Fibroblast of lung (primary cell): ENCODE results near the gene ERCC6L2. TPM values are rescaled to one million over a fixed set of nuclear protein-coding genes. Genes with fewer than 3 reads are reported as not detected.

Experiments
- DNase-seq, 2 donors: peaks; one replicate each; pipeline versions ENCODE4 v3.0.0 to v3.0.0-alpha.2; 2010; ENCODE audit warnings: low read depth in 2 of 2
- H2AFZ ChIP-seq: 2 replicates; pipeline ENCODE4 v1.5.1; 2012; ENCODE audit warnings: low read length, control low read depth, inconsistent platforms
- H3K27ac ChIP-seq: 2 replicates; pipeline ENCODE4 v1.5.1; 2011; ENCODE audit warnings: low read length, control low read depth; ENCODE audit not compliant: insufficient read depth
- H3K27me3 ChIP-seq: 2 replicates; pipeline ENCODE4 v1.5.1; 2011; ENCODE audit warnings: mild to moderate bottlenecking, low read length; ENCODE audit not compliant: control insufficient read depth, insufficient read depth
- H3K36me3 ChIP-seq: 2 replicates; pipeline ENCODE4 v1.5.1; 2011; ENCODE audit warnings: low read length; ENCODE audit not compliant: control insufficient read depth, insufficient read depth
- H3K4me1 ChIP-seq: 2 replicates; pipeline ENCODE4 v1.5.1; 2011; ENCODE audit warnings: low read length; ENCODE audit not compliant: control insufficient read depth, insufficient read depth; ENCODE audit errors: extremely low read depth
- H3K4me2 ChIP-seq: 2 replicates; pipeline ENCODE4 v1.5.1; 2011; ENCODE audit warnings: low read length, control low read depth; ENCODE audit not compliant: insufficient read depth; ENCODE audit errors: extremely low read depth
- H3K4me3 ChIP-seq, 4 experiments: fragments of 200-600 bp in 1 of 4; sonication (generic) in 1 of 4; replicated peaks in 1 of 4; 2 replicates each; pipeline ENCODE4 v1.5.1; 2011 to 2016; ENCODE audit warnings: low read length in 4 of 4, low read depth in 3 of 4, mild to moderate bottlenecking in 3 of 4, control low read depth in 2 of 4, inconsistent platforms in 1 of 4, mixed read lengths in 1 of 4; ENCODE audit not compliant: insufficient read depth in 1 of 4; ENCODE audit errors: control extremely low read depth in 1 of 4
- H3K79me2 ChIP-seq: 2 replicates; pipeline ENCODE4 v1.5.1; 2012; ENCODE audit warnings: mild to moderate bottlenecking, low read length, inconsistent platforms; ENCODE audit not compliant: control insufficient read depth, insufficient read depth
- H3K9ac ChIP-seq: 2 replicates; pipeline ENCODE4 v1.5.1; 2011; ENCODE audit warnings: mild to moderate bottlenecking, low read length, control low read depth; ENCODE audit not compliant: insufficient read depth
- H3K9me3 ChIP-seq: 2 replicates; pipeline ENCODE4 v1.5.1; 2012; ENCODE audit warnings: low read depth, low read length; ENCODE audit not compliant: control insufficient read depth, insufficient read depth
- H4K20me1 ChIP-seq: 2 replicates; pipeline ENCODE4 v1.5.1; 2011; ENCODE audit warnings: low read length; ENCODE audit not compliant: control insufficient read depth, insufficient read depth; ENCODE audit errors: extremely low read depth
- CTCF ChIP-seq, 2 donors: IDR thresholded peaks in 1 of 2; conservative IDR thresholded peaks in 1 of 2; 1 replicate in 1 of 2; 2 replicates in 1 of 2; pipeline ENCODE4 v1.5.1; 2011 to 2012; ENCODE audit warnings: low read length in 2 of 2, control low read depth in 1 of 2, inconsistent platforms in 1 of 2, low read depth in 1 of 2, mild to moderate bottlenecking in 1 of 2
- EZH2 ChIP-seq: IDR thresholded peaks from 2 replicates; pipeline ENCODE4 v1.5.1; 2012; ENCODE audit warnings: low read length, control low read depth, mild to moderate bottlenecking; ENCODE audit errors: missing control alignments
- polyA plus RNA-seq, 2 donors: library from polyadenylated mRNA; depleted of rRNA in 1 of 2; stranded (reverse) in 1 of 2; unstranded in 1 of 2; fragments of >200 nt; gene quantifications; 2 replicates each; pipeline ENCODE4 v1.2.1, GENCODE V29; 2011 to 2012; ENCODE audit warnings: missing spikeins in 1 of 2
- total RNA-seq: library from RNA; depleted of rRNA; stranded (reverse); fragments of >200 nt; gene quantifications from 2 replicates; pipeline ENCODE4 v1.2.1, GENCODE V29; 2014

ERCC6L2 gene
- total and polyA plus RNA-seq, 2 donors (not counting 1 experiment from before 2014, with no cell fraction given) = 45.0 to 117 TPM

- H3K4me1 ChIP-seq = peaks cover 6% of the 10 kb centered on the region
- TF ChIP-seq EZH2 (no peak), CTCF (conservative IDR thresholded peaks at IDR 0.05 in 1 of 2, IDR thresholded peaks at IDR 0.05 in 1 of 2; ENCODE audit: low read depth in 1 of 2, low read length in 2 of 2) (no peak)
- no peaks in the 10 kb centered on the region for H3K27me3 ChIP-seq
- H3K4me3 ChIP-seq = no peak overlapping the region
- no peaks in the 10 kb centered on the region for H3K9me3 ChIP-seq
- H3K27ac ChIP-seq = no peak overlapping the region
- peak overlapping the region; percentile 98 for H3K4me2 ChIP-seq
- DNase-seq = peak; percentile 14 to 27
- no peaks in the 10 kb centered on the region for H4K20me1 ChIP-seq
- peak overlapping the region; percentile 68 for H2AFZ ChIP-seq
- H3K79me2 ChIP-seq = peaks cover 18% of the 10 kb centered on the region
- no peaks in the 10 kb centered on the region for H3K36me3 ChIP-seq
- no peak overlapping the region for H3K9ac ChIP-seq
Observed at GRCh38 chr9:95874303-95874988, 1.0 kb upstream of the ERCC6L2 start.

- Histone ChIP-seq H2AFZ (peak overlapping the region; percentile 68), H3K27me3 (no peaks in the 10 kb centered on the region), H3K36me3 (no peaks in the 10 kb centered on the region), H3K9me3 (no peaks in the 10 kb centered on the region), H3K4me2 (peak overlapping the region; percentile 98), H3K4me3 (no peak overlapping the region), H4K20me1 (no peaks in the 10 kb centered on the region), H3K79me2 (peaks cover 21% of the 10 kb centered on the region), H3K9ac (no peak overlapping the region), H3K27ac (no peak overlapping the region), H3K4me1 (peaks cover 8% of the 10 kb centered on the region)
- TF ChIP-seq CTCF (conservative IDR thresholded peaks at IDR 0.05 in 1 of 2, IDR thresholded peaks at IDR 0.05 in 1 of 2; ENCODE audit: low read depth in 1 of 2, low read length in 2 of 2) (no peak), EZH2 (no peak)
- DNase-seq = no peak
Observed at GRCh38 chr9:95874989-95875304, 544 bp upstream of the ERCC6L2 start.

- Histone ChIP-seq H4K20me1 (no peaks in the 10 kb centered on the region), H3K4me3 (no peak overlapping the region), H3K27me3 (no peaks in the 10 kb centered on the region), H2AFZ (peak overlapping the region; percentile 87), H3K9ac (no peak overlapping the region), H3K36me3 (no peaks in the 10 kb centered on the region), H3K27ac (no peak overlapping the region), H3K79me2 (peaks cover 31% of the 10 kb centered on the region), H3K4me1 (peaks cover 8% of the 10 kb centered on the region), H3K9me3 (no peaks in the 10 kb centered on the region), H3K4me2 (no peak overlapping the region)
- TF ChIP-seq CTCF (conservative IDR thresholded peaks at IDR 0.05 in 1 of 2, IDR thresholded peaks at IDR 0.05 in 1 of 2; ENCODE audit: low read depth in 1 of 2, low read length in 2 of 2) (no peak), EZH2 (no peak)
- no peak for DNase-seq
Observed at GRCh38 chr9:95876138-95876444, 600 bp downstream of the ERCC6L2 start.
